GM23338 (cell line): Measurements from ENCODE around the gene NCCRP1. TPM values are rescaled to one million over a fixed set of nuclear protein-coding genes. Genes with fewer than 3 reads are reported as not detected.

Experiments used
- ATAC-seq: fragments of 200-7000 bp; cut with Tn5 transposase; 3 replicates; pipeline ENCODE4 v1.9.1; 2020
- DNase-seq: peaks from one replicate; pipeline ENCODE4 v3.0.0-alpha.2; 2015; ENCODE audit warnings: low spot score
- H2AFZ ChIP-seq: fragments of 200-600 bp; sonication (generic); 2 replicates; pipeline ENCODE4 v1.8.0; 2016; ENCODE audit warnings: antibody characterized with exemption, mild to moderate bottlenecking, moderate library complexity
- H3F3A ChIP-seq: fragments of 200-600 bp; sonication (generic); replicated peaks from 2 replicates; pipeline ENCODE4 v1.8.0; 2017; ENCODE audit warnings: antibody characterized with exemption, mixed run types, low read depth
- H3K27ac ChIP-seq: fragments of 200-600 bp; sonication (generic); 2 replicates; pipeline ENCODE4 v1.6.1; 2016; ENCODE audit warnings: low read depth
- H3K27me3 ChIP-seq: fragments of 200-600 bp; sonication (generic); 2 replicates; pipeline ENCODE4 v1.8.0; 2016; ENCODE audit warnings: mild to moderate bottlenecking, mixed run types, moderate library complexity; ENCODE audit not compliant: insufficient read depth
- H3K36me3 ChIP-seq: fragments of 200-600 bp; sonication (generic); 2 replicates; pipeline ENCODE4 v1.8.0; 2016; ENCODE audit warnings: mild to moderate bottlenecking; ENCODE audit not compliant: insufficient read depth
- H3K4me1 ChIP-seq: fragments of 200-600 bp; sonication (generic); 2 replicates; pipeline ENCODE4 v1.8.0; 2016; ENCODE audit warnings: mild to moderate bottlenecking, moderate library complexity; ENCODE audit not compliant: insufficient read depth
- H3K4me2 ChIP-seq: fragments of 200-600 bp; sonication (generic); 2 replicates; pipeline ENCODE4 v1.7.1; 2017; ENCODE audit warnings: mixed run types
- H3K4me3 ChIP-seq: fragments of 200-600 bp; sonication (generic); 2 replicates; pipeline ENCODE4 v1.6.1; 2016; ENCODE audit warnings: mixed run types
- H3K79me2 ChIP-seq: fragments of 200-600 bp; sonication (generic); replicated peaks from 2 replicates; pipeline ENCODE4 v1.8.0; 2017; ENCODE audit warnings: mild to moderate bottlenecking; ENCODE audit not compliant: insufficient read depth
- H3K9me2 ChIP-seq: fragments of 200-600 bp; sonication (generic); 2 replicates; pipeline ENCODE4 v1.8.0; 2017; ENCODE audit not compliant: insufficient read depth
- H4K20me1 ChIP-seq: fragments of 200-600 bp; sonication (generic); replicated peaks from 2 replicates; pipeline ENCODE4 v1.8.0; 2017; ENCODE audit warnings: mild to moderate bottlenecking; ENCODE audit not compliant: insufficient read depth
- H3K27ac Mint-ChIP-seq: 2 replicates; pipeline ENCODE4 v1.8.0; 2020; ENCODE audit warnings: inconsistent platforms, mild to moderate bottlenecking, moderate library complexity, mixed read lengths
- H3K27me3 Mint-ChIP-seq: 3 replicates; pipeline ENCODE4 v1.8.0; 2022; ENCODE audit warnings: low read depth, mild to moderate bottlenecking, moderate library complexity, mixed read lengths, inconsistent platforms; ENCODE audit not compliant: insufficient read depth, poor library complexity
- H3K36me3 Mint-ChIP-seq: 3 replicates; pipeline ENCODE4 v1.8.0; 2021; ENCODE audit warnings: low read depth, mild to moderate bottlenecking, inconsistent platforms, moderate library complexity, mixed read lengths
- H3K4me1 Mint-ChIP-seq: 3 replicates; pipeline ENCODE4 v1.8.0; 2020; ENCODE audit warnings: mild to moderate bottlenecking, inconsistent platforms, mixed read lengths
- H3K4me3 Mint-ChIP-seq: 3 replicates; pipeline ENCODE4 v1.8.0; 2021; ENCODE audit warnings: moderate library complexity, mild to moderate bottlenecking, inconsistent platforms, mixed read lengths
- H3K9me3 Mint-ChIP-seq: 3 replicates; pipeline ENCODE4 v1.8.0; 2020; ENCODE audit warnings: moderate library complexity, mild to moderate bottlenecking, inconsistent platforms, mixed read lengths
- CREB1 ChIP-seq: fragments of 250-450 bp; sonication (Bioruptor Pico); IDR thresholded peaks from 2 replicates; pipeline ENCODE4 v1.5.0; 2020; ENCODE audit warnings: low read depth, mild to moderate bottlenecking, moderate library complexity
- CTCF ChIP-seq, 2 experiments: fragments of 200-600 bp in 1 of 2; sonication (generic) in 1 of 2; conservative IDR thresholded peaks; 2 replicates each; pipeline versions ENCODE4 v1.5.1 to v1.6.1; 2016 to 2017; ENCODE audit warnings: antibody characterized with exemption in 2 of 2, low read depth in 2 of 2, mild to moderate bottlenecking in 2 of 2, moderate library complexity in 1 of 2
- ETS1 ChIP-seq: IDR thresholded peaks from 2 replicates; pipeline ENCODE4 v1.6.1; 2016; ENCODE audit warnings: antibody characterized with exemption
- EZH2 ChIP-seq: fragments of 200-600 bp; sonication (generic); IDR thresholded peaks from one replicate; pipeline ENCODE4 v1.8.0; 2017; ENCODE audit warnings: antibody characterized with exemption, mild to moderate bottlenecking, low read depth; ENCODE audit not compliant: unreplicated experiment
- EZH2phosphoT487 ChIP-seq: fragments of 200-600 bp; sonication (generic); IDR thresholded peaks from one replicate; pipeline ENCODE4 v1.8.1; 2018; ENCODE audit warnings: antibody characterized with exemption; ENCODE audit not compliant: unreplicated experiment
- JUNB ChIP-seq: IDR thresholded peaks from one replicate; pipeline ENCODE4 v1.6.1; 2016; ENCODE audit warnings: antibody characterized with exemption; ENCODE audit not compliant: unreplicated experiment
- NANOG ChIP-seq: IDR thresholded peaks from 2 replicates; pipeline ENCODE4 v1.6.1; 2016; ENCODE audit warnings: antibody characterized with exemption, borderline replicate concordance
- POLR2AphosphoS5 ChIP-seq: IDR thresholded peaks from 2 replicates; pipeline ENCODE4 v1.6.1; 2016; ENCODE audit warnings: antibody characterized with exemption, low read depth
- STAT1 ChIP-seq: IDR thresholded peaks from one replicate; pipeline ENCODE4 v1.6.1; 2016; ENCODE audit warnings: antibody characterized with exemption; ENCODE audit not compliant: unreplicated experiment
- ZNF114 ChIP-seq: fragments of 250-450 bp; sonication (Bioruptor Pico); IDR thresholded peaks from 2 replicates; pipeline ENCODE4 v1.5.0; 2020; ENCODE audit warnings: mild to moderate bottlenecking, moderate library complexity
- ZNF331 ChIP-seq: fragments of 250-450 bp; sonication (Bioruptor Pico); IDR thresholded peaks from 2 replicates; pipeline ENCODE4 v1.5.0; 2020; ENCODE audit warnings: low read depth, mild to moderate bottlenecking, moderate library complexity
- ZNF462 ChIP-seq: fragments of 250-450 bp; sonication (Bioruptor Pico); IDR thresholded peaks from 2 replicates; pipeline ENCODE4 v1.5.0; 2020; ENCODE audit warnings: mild to moderate bottlenecking, moderate library complexity
- polyA plus RNA-seq: library from polyadenylated mRNA; unstranded; fragments of >200 nt; fragmentation: Nextera tagmentation; extraction: Ambion mirVana; gene quantifications from 2 replicates; pipeline ENCODE4 v1.2.1, GENCODE V29; 2016
- total RNA-seq: library from RNA; depleted of rRNA; stranded (reverse); fragments of >200 nt; shearing (Covaris generic); gene quantifications from 2 replicates; pipeline ENCODE4 v1.2.3, GENCODE V29; 2014

Gene NCCRP1
- total and polyA plus RNA-seq, 2 experiments from 2014 or later: 3.6 to 6.2 TPM

- Histone ChIP-seq H3K9me2 (no peaks in the 10 kb centered on the region), H4K20me1 (peaks cover 12% of the 10 kb centered on the region), H3K79me2 (peaks cover 26% of the 10 kb centered on the region), H3K27me3 (no peaks in the 10 kb centered on the region), H3K4me1 (peaks cover 11% of the 10 kb centered on the region; the same call in 1 of the 2 replicates), H3K27ac (no peak overlapping the region), H2AFZ (no peak overlapping the region), H3F3A (no peaks in the 10 kb centered on the region), H3K36me3 (no peaks in the 10 kb centered on the region), H3K4me2 (no peak overlapping the region), H3K4me3 (no peak overlapping the region)
- Mint-ChIP-seq H3K27ac (no peak overlapping the region), H3K4me3 (no peak overlapping the region), H3K27me3 (peaks cover 14% of the 10 kb centered on the region), H3K9me3 (no peaks in the 10 kb centered on the region), H3K36me3 (no peaks in the 10 kb centered on the region), H3K4me1 (peaks cover 20% of the 10 kb centered on the region)
- ATAC-seq: no peak
- DNase-seq: no peak
- TF ChIP-seq ZNF462 (CRISPR knock-in tag) (no peak), POLR2AphosphoS5 (no peak), EZH2 (no peak), CREB1 (CRISPR knock-in tag) (no peak), NANOG (no peak), STAT1 (no peak), ETS1 (no peak), ZNF114 (CRISPR knock-in tag) (no peak), CTCF (conservative IDR thresholded peaks at IDR 0.05; ENCODE audit: low read depth in 2 of 2) (no peak), EZH2phosphoT487 (no peak), JUNB (no peak), ZNF331 (no peak)
Observed at GRCh38 chr19:39163621-39164020, 33.1 kb upstream of the NCCRP1 start.
